Measurements from ENCODE around the gene PKD1. TPM values are rescaled to one million over a fixed set of nuclear protein-coding genes. Genes with fewer than 3 reads are reported as not detected.

The PKD1 gene
- total and polyA plus RNA-seq, 2 donors (not counting 1 experiment from before 2014, with no cell fraction given), result 100 to 116 TPM

DNA sequence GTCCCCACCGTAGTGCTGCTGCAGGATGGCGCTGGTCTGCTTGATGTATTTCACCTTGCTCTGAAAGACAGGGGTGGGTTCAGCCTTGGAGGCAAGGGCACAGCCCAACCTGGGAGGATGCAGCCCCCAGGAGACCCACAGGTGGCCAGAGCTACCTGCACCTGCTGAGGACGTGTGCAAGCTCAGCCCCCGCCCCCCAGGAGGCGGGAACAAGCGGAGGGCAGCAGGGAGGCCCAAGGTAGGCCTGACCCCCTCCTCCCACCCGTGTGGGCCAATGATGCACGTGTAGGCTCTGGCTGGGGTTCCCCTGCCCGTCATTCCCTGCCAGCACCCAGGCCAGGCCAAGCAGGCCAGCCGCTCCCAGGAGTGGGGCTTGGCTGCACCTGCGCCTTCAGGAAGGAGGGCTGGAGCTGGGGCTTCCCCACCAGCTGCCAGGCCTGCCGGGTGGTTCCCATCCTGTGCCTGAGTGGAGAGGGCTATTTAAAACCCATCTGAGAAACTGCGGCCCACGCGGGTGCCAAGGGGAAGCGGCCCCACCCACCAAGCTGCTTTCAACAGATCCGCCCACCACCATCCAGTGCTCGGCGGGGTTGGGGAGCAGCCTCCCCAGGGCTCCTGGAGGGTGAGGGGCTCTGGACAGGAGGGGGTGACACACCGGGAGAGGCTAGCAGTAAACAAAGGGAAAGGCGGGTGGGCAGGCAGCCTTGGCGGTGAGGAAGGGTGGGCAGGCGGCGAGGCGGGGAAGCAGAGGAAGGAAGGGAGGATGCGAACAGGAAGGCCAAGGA lies 91.8 kb downstream of the PKD1 start:
- no peak overlapping the region for H3K27ac Mint-ChIP-seq
- Histone ChIP-seq H3K4me1 (ENCODE audit: control insufficient read depth in 2 of 2, insufficient read depth in 2 of 2, low read length in 2 of 2) (peaks cover 15 to 35% of the 10 kb centered on the region in 2 donors), H3K79me2 (ENCODE audit: control insufficient read depth, insufficient read depth, low read length) (peaks cover 25% of the 10 kb centered on the region), H3K4me2 (replicated peaks; ENCODE audit: low read depth, low read length, poor library complexity, severe bottlenecking) (peak overlapping the region; percentile 41), H3K27me3 (replicated peaks in 1 of 4; ENCODE audit: control extremely low read depth in 1 of 4, control insufficient read depth in 3 of 4, insufficient read depth in 4 of 4, low read length in 3 of 4) (no peaks in the 10 kb centered on the region), H4K20me1 (ENCODE audit: control insufficient read depth, insufficient read depth, low read length, poor library complexity, severe bottlenecking) (no peaks in the 10 kb centered on the region), H3K27ac (ENCODE audit: low read length in 2 of 2) (no peak overlapping the region), H3K4me3 (ENCODE audit: control extremely low read depth in 1 of 5, extremely low read depth in 1 of 5, insufficient read depth in 1 of 5, low read depth in 2 of 5, low read length in 4 of 5) (no peak overlapping the region), H2AFZ (ENCODE audit: insufficient read depth, low read depth, low read length, poor library complexity, severe bottlenecking) (no peak overlapping the region), H3K36me3 (replicated peaks in 1 of 2; ENCODE audit: control extremely low read depth in 1 of 2, control insufficient read depth in 1 of 2, extremely low read depth in 1 of 2, insufficient read depth in 2 of 2, low read length in 1 of 2) (no peaks in the 10 kb centered on the region), H3K9me3 (ENCODE audit: control extremely low read depth in 1 of 3, control insufficient read depth in 2 of 3, insufficient read depth in 1 of 3, low read length in 2 of 3) (no peaks in the 10 kb centered on the region), H3K9ac (ENCODE audit: low read length) (no peak overlapping the region)
- intact Hi-C loops (cut with micrococcal nuclease), result no loop called here
- DNase-seq (no peak), ATAC-seq (ENCODE audit: low read depth) (no peak)
- 59% methylated on average over 22 of the region's 26 CpGs for WGBS (ENCODE audit: insufficient coverage)
- no peak overlapping the region for H3K4me3 Mint-ChIP-seq
- H3K27me3 Mint-ChIP-seq, result no peaks in the 10 kb centered on the region
- TF ChIP-seq, protein P1, sequence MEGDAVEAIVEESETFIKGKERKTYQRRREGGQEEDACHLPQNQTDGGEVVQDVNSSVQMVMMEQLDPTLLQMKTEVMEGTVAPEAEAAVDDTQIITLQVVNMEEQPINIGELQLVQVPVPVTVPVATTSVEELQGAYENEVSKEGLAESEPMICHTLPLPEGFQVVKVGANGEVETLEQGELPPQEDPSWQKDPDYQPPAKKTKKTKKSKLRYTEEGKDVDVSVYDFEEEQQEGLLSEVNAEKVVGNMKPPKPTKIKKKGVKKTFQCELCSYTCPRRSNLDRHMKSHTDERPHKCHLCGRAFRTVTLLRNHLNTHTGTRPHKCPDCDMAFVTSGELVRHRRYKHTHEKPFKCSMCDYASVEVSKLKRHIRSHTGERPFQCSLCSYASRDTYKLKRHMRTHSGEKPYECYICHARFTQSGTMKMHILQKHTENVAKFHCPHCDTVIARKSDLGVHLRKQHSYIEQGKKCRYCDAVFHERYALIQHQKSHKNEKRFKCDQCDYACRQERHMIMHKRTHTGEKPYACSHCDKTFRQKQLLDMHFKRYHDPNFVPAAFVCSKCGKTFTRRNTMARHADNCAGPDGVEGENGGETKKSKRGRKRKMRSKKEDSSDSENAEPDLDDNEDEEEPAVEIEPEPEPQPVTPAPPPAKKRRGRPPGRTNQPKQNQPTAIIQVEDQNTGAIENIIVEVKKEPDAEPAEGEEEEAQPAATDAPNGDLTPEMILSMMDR (IDR thresholded peaks at IDR 0.05), result no peak
- no peak for TF ChIP-seq EZH2 (IDR thresholded peaks at IDR 0.05; ENCODE audit: borderline replicate concordance, insufficient read depth, low read depth, low read length, poor library complexity, severe bottlenecking)
- peaks cover 20% of the 10 kb centered on the region for H3K4me1 Mint-ChIP-seq
- ChIA-PET POLR2A (no interaction called here), CTCF (interaction anchor here (0.6 kb wide), 1 partner anchor 97 kb away, joined by 3 read pairs; no protein-coding TSS in a partner anchor)
- no peaks in the 10 kb centered on the region for H3K9me3 Mint-ChIP-seq (ENCODE audit: insufficient read depth)

DNA sequence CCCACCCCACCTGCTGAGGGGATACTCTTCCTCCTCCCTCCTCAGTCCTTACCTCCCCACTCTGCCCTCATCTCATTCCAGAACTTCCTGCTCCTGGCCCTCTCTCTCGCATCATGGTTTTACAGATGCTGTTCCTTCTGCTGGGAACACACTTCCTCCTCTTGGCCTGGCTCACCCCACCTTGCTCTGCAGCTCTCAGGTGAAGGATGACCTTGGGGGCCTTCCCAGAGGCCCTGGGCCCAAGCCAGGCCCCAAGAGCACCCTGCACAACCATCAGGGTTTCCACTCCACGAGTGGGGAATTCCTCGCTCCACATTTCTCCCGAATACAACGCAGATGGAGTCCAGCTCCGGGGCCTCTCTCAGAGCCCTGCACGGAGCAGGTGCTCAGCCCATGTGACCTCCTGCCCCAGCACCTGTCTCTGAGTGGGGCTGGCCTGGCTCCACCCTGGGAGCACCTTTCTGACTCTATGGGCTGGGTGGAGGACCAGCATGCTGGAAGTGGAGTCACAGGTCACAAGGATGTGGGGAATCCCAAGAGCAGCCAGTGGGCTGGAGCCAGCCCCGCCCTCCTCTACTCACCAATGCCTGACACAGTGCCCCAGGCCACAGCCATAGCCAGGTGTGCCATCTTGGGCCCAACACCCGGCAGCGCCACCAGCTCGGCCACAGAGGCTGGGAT lies 92.6 kb downstream of the PKD1 start:
- DNase-seq (no peak), ATAC-seq (ENCODE audit: low read depth) (no peak)
- CTCF ChIA-PET, result no interaction called here
- TF ChIP-seq EZH2 (IDR thresholded peaks at IDR 0.05; ENCODE audit: borderline replicate concordance, insufficient read depth, low read depth, low read length, poor library complexity, severe bottlenecking), result no peak
- TF ChIP-seq, protein P1 (IDR thresholded peaks at IDR 0.05), result no peak
- no peaks in the 10 kb centered on the region for H3K9me3 Mint-ChIP-seq (ENCODE audit: insufficient read depth)
- peaks cover 12% of the 10 kb centered on the region for H3K4me1 Mint-ChIP-seq
- no peaks in the 10 kb centered on the region for H3K9me3 ChIP-seq (ENCODE audit: control extremely low read depth in 1 of 3, control insufficient read depth in 2 of 3, insufficient read depth in 1 of 3, low read length in 2 of 3)
- POLR2A ChIA-PET, result no interaction called here
- WGBS (ENCODE audit: insufficient coverage), result 93% methylated on average over 11 of the region's 11 CpGs
- no peak overlapping the region for H3K27ac Mint-ChIP-seq
- no peak overlapping the region for H3K4me3 Mint-ChIP-seq
- H3K4me3 ChIP-seq (ENCODE audit: control extremely low read depth in 1 of 5, extremely low read depth in 1 of 5, insufficient read depth in 1 of 5, low read depth in 2 of 5, low read length in 4 of 5), result no peak overlapping the region
- H2AFZ ChIP-seq (ENCODE audit: insufficient read depth, low read depth, low read length, poor library complexity, severe bottlenecking), result no peak overlapping the region
- H3K36me3 ChIP-seq (replicated peaks in 1 of 2; ENCODE audit: control extremely low read depth in 1 of 2, control insufficient read depth in 1 of 2, extremely low read depth in 1 of 2, insufficient read depth in 2 of 2, low read length in 1 of 2), result no peaks in the 10 kb centered on the region
- H3K4me2 ChIP-seq (replicated peaks; ENCODE audit: low read depth, low read length, poor library complexity, severe bottlenecking), result peak overlapping the region; percentile 41
- intact Hi-C loops (cut with micrococcal nuclease), result no loop called here
- no peaks in the 10 kb centered on the region for H4K20me1 ChIP-seq (ENCODE audit: control insufficient read depth, insufficient read depth, low read length, poor library complexity, severe bottlenecking)
- peaks cover 18% of the 10 kb centered on the region for H3K79me2 ChIP-seq (ENCODE audit: control insufficient read depth, insufficient read depth, low read length)
- H3K4me1 ChIP-seq (ENCODE audit: control insufficient read depth in 2 of 2, insufficient read depth in 2 of 2, low read length in 2 of 2), result peaks cover 10 to 28% of the 10 kb centered on the region in 2 donors
- H3K27ac ChIP-seq (ENCODE audit: low read length in 2 of 2), result no peak overlapping the region
- no peak overlapping the region for H3K9ac ChIP-seq (ENCODE audit: low read length)
- H3K27me3 Mint-ChIP-seq, result no peaks in the 10 kb centered on the region
- no peaks in the 10 kb centered on the region for H3K27me3 ChIP-seq (replicated peaks in 1 of 4; ENCODE audit: control extremely low read depth in 1 of 4, control insufficient read depth in 3 of 4, insufficient read depth in 4 of 4, low read length in 3 of 4)

All from B cell (primary cell).